NCI-H2227 (cell line): ENCODE measurements around the gene KIAA0408.
A peak's percentile ranks its signal among the peaks of the same experiment; 100 is the strongest.
"Not testable (repeated sequence)": the region's sequence is repeated elsewhere in the genome, so short reads cannot be mapped to it uniquely, and the experiment has no call there.

Experiments
- DNase-seq: peaks from one replicate; lab custom pipeline; 2025; ENCODE audit not compliant: unreplicated experiment; lab: John Stamatoyannopoulos, UW

The KIAA0408 gene

DNA sequence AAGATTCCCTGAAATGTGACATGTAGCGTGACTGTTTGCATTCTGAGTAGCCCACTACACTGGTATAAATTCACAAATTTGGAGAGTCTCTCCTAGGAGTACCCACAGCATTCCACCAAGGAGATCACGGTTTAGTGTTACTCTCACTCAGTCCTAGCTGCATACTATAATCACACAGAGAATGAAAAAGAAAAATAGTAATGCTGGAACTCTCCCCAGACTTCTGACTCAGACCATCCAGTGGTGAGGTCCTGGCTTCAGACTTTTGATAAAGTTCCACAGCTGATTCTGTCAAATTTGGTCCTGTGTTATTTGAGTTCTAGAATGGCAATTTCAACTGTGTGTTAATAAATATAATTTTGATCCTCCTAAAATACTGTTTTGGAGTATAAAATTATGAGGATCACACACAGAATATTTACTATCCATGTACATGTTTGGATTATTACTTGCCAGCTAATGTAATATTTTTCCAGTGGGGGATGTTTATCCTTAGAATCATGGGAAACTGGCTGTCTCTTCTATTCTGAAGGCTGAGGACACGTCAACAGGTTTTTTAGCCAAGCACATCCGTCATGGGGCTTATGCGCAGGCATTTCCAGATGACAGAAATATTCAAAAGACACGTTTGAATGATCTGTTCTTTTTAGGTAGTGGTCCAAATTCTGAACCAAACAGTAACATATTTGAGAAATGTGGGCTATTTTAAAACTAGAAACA lies 5.1 kb upstream of the KIAA0408 start:
- no peak for DNase-seq

GRCh38 chr6:127463056-127463455 lies 3.9 kb upstream of the KIAA0408 start:
- no peak for DNase-seq

DNA sequence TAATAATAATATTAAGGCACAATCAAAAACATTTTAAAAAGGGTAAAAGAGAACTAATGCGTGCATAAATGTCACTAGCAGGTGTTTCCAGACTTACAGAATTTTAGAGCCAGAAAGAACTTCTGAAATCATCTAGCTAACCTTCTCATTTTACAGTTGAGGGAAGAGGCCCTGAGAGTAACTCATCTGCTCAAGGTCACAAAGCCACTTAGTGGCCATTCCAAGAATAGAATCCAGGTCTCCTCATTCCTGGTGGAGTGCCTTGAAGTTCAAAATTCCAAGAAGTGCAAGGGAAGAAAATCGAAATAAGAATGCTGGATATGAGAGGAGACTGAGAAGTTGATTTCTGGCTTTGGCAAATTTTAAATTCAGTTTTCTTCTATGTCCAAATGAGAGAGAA lies 3.2 kb upstream of the KIAA0408 start:
- no peak for DNase-seq

DNA sequence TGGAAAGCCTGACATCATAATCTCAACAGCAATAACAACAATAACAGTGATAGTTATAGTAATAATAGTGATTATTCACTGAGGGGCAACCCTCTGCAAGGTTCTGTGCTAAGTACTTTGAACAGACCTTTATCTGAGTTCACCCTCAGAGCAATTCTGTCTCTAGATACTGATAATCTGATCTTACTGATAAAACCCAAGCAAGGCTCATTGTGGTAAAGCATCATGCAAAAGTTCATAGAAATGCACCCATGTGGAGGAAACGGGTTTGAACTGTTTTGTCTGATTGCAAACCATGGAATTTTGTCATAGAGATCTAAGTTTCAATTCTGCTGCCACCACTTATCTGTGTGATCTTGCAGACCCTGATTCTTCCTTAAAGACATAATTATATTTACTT lies 1.3 kb upstream of the KIAA0408 start:
- DNase-seq, result no peak

DNA sequence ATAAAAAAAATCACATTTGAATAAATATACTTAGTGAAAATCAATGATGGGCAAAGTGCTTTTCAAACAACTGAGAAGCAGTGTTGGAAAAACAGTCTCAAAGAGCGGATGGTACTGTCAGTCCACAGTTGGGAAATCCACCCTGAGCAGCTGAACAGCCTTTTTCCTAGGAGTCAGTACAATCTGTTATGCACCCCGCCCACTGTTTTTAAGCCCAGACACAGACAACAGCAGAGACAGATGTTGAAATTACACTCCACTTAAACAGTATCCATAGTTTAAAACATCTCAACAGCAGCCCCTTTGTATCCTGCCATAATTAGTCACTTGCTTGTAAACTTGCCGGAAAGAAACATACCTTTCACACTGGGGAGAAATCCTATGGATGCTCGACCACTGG lies 372 bp downstream of the KIAA0408 start:
- DNase-seq, result peak; percentile 35

GRCh38 chr6:127458222-127458621 lies 967 bp downstream of the KIAA0408 start:
- DNase-seq, result no peak

- no peak for DNase-seq
Measured at GRCh38 chr6:127457456-127458064, 1.6 kb downstream of the KIAA0408 start.

DNA sequence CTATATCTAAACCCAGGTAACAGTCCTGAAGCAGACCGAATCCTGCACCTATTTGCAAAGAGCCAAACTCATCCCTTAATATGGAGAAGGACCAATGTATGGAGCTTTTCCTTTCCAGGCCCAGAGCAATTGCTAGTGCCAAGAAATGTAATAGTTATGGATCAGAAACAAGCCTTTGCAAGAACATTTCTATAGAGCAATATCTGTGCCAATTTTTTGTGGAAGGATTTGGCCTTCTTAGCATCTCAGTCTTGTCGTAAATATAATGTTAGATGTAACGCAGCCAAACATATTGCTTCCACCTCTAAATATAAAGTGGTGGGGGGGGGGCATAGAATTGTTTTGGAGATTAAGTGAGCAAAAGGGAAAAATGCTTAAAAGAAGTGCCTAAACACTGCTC lies 2.7 kb downstream of the KIAA0408 start:
- no peak for DNase-seq

GRCh38 chr6:127453845-127454619 lies 5.2 kb downstream of the KIAA0408 start:
- DNase-seq, result peak; percentile 37

- no peak for DNase-seq
Measured at GRCh38 chr6:127452803-127453202, 6.4 kb downstream of the KIAA0408 start.

DNA sequence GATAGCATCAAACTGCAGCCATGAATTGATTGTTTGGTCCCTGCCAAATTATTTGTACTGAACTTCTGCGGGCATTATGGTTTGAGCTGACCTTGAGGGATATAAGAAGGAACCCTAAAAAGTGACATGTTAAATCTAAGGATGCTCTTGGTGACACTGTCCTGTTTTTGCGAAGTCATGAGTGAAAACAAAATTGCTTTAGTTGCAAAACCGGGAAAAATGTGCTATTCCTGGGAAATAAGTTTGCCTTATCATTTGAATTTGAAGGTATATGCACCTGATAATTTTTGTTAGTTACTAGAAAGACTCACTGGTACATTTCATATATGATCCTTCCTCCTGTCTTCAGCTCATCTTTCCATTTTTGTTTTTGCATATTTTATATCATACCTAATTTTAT lies 7.8 kb downstream of the KIAA0408 start:
- DNase-seq, result no peak

- DNase-seq, result no peak
Measured at GRCh38 chr6:127447780-127448179, 11.4 kb downstream of the KIAA0408 start.

DNA sequence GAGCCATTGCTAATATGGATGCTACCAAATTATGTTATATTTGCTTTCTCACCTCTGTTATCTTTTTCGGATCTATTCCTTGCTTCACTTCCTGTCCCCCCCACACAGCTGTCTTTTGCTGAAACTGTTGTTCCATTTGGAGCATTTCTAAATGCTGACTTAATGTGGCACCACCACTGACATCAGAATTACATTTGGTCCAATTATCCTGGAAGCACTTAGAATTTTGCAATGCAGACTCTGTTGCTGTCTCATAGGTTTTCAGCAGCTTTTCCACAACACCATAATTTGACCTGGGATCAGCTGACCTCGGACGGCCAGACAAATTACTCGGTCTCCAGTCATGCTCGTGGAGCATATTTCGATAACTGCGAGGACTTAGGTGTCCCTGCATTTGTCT lies 12.8 kb downstream of the KIAA0408 start:
- no peak for DNase-seq

- DNase-seq, result no peak
Measured at GRCh38 chr6:127441881-127442280, 17.3 kb downstream of the KIAA0408 start.

- DNase-seq, result no peak
Measured at GRCh38 chr6:127439718-127440117, 19.5 kb downstream of the KIAA0408 start.

GRCh38 chr6:127436578-127437110 lies 22.5 kb downstream of the KIAA0408 start:
- DNase-seq, result no peak

- DNase-seq, result no peak
Measured at GRCh38 chr6:127435626-127436220, 23.5 kb downstream of the KIAA0408 start.

- DNase-seq, result no peak
Measured at GRCh38 chr6:127434651-127435050, 24.5 kb downstream of the KIAA0408 start.

- not testable (repeated sequence) for DNase-seq
Measured at GRCh38 chr6:127428562-127428961, 30.6 kb downstream of the KIAA0408 start.

DNA sequence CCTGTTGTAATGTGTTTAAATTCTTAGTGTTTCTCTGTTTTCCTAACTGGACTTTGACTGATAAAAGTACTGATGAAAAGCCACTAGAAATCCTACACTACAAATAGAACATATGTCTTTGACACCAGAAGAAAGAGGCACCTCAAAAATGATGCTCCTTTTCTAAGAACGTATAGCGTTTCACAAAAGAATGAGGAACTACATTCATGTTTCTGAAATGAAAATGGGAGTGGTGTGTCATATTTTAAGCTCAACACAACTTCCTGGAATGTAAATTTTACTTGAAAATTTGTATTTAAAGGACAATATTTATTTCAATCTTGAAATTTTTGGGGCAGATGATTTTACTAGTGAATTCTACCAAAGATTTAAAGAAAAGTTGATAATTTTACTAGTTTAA lies 35.3 kb downstream of the KIAA0408 start:
- no peak for DNase-seq

GRCh38 chr6:127421164-127421563 lies 38.0 kb downstream of the KIAA0408 start:
- DNase-seq, result not testable (repeated sequence)
